A549 (cell line): ENCODE measurements around the gene MROH2A.

Experiments used
- BHLHE40 ChIP-seq: IDR thresholded peaks from 2 replicates; pipeline ENCODE4 v1.6.1; 2012; ENCODE audit warnings: low read depth, low read length, inconsistent platforms
- FOSL2 ChIP-seq, 2 experiments: fragments of 450-650 bp in 1 of 2; fragments of >200 bp in 1 of 2; sonication (Bioruptor Twin) in 1 of 2; formaldehyde crosslinking; IDR thresholded peaks; 2 replicates each; pipeline versions ENCODE4 v1.5.0 to v1.6.1; 2016 to 2020; ENCODE audit warnings: mild to moderate bottlenecking in 1 of 2, moderate library complexity in 1 of 2
- JUN ChIP-seq, 2 experiments: fragments of >200 bp; sonication (Bioruptor Twin); formaldehyde crosslinking; IDR thresholded peaks; 2 replicates in 1 of 2; 3 replicates in 1 of 2; pipeline ENCODE4 v1.6.1; 2016 to 2017
- JUNB ChIP-seq: fragments of >200 bp; sonication (Bioruptor Twin); formaldehyde crosslinking; IDR thresholded peaks from 2 replicates; pipeline ENCODE4 v1.6.1; 2016
- MAFK ChIP-seq: fragments of 450-650 bp; IDR thresholded peaks from 2 replicates; pipeline ENCODE4 v1.6.1; 2014; ENCODE audit not compliant: partially characterized antibody
- POLR2A ChIP-seq: IDR thresholded peaks from 2 replicates; pipeline ENCODE4 v1.6.1; 2012; ENCODE audit warnings: mild to moderate bottlenecking, low read length
- RNF2 ChIP-seq: fragments of 200-600 bp; sonication (generic); IDR thresholded peaks from 2 replicates; pipeline ENCODE4 v1.6.1; 2016; ENCODE audit warnings: low read depth, mild to moderate bottlenecking, antibody characterized with exemption, moderate library complexity, borderline replicate concordance
- TP53 ChIP-seq: fragments of 250-450 bp; sonication (Bioruptor Pico); IDR thresholded peaks from 2 replicates; pipeline ENCODE4 v1.5.0; 2021; ENCODE audit warnings: mild to moderate bottlenecking, moderate library complexity
- TF ChIP-seq, protein P1 (sequence below): fragments of >200 bp; sonication (Bioruptor Twin); formaldehyde crosslinking; IDR thresholded peaks from 3 replicates; pipeline ENCODE4 v1.5.1; 2016
- TF ChIP-seq, protein P2 (sequence below): IDR thresholded peaks from 2 replicates; pipeline ENCODE4 v1.6.1; 2012
- TF ChIP-seq, protein P3 (sequence below): IDR thresholded peaks from 2 replicates; pipeline ENCODE4 v1.6.1; 2012
- TF ChIP-seq, protein P4 (sequence below): IDR thresholded peaks from 2 replicates; pipeline ENCODE4 v1.6.1; 2012; ENCODE audit warnings: low read depth, borderline replicate concordance
- TF ChIP-seq, protein P5 (sequence below): fragments of 250-450 bp; sonication (Bioruptor Pico); IDR thresholded peaks from 2 replicates; pipeline ENCODE4 v1.5.0; 2021; ENCODE audit warnings: mild to moderate bottlenecking, moderate library complexity, borderline replicate concordance

DNA sequence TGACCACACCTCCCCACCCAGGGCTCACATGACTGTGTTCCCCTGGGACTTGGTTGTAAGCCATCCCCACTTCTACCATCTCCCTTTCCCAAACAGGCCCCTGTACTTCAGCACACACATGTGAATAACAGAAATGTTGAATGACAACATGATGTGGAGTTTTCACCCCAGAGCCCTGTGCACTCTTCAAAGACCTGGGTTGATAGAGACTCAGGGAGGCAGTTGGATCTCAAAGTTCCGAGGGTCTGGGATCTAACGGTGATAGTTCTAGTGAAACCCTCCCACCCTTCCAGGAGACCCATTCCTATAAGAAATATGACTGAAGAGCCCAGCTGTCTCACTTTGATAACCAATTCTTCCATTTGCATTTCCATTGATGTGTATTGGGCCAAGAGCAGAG lies at the start of gene MROH2A:
- TF ChIP-seq, protein P1, sequence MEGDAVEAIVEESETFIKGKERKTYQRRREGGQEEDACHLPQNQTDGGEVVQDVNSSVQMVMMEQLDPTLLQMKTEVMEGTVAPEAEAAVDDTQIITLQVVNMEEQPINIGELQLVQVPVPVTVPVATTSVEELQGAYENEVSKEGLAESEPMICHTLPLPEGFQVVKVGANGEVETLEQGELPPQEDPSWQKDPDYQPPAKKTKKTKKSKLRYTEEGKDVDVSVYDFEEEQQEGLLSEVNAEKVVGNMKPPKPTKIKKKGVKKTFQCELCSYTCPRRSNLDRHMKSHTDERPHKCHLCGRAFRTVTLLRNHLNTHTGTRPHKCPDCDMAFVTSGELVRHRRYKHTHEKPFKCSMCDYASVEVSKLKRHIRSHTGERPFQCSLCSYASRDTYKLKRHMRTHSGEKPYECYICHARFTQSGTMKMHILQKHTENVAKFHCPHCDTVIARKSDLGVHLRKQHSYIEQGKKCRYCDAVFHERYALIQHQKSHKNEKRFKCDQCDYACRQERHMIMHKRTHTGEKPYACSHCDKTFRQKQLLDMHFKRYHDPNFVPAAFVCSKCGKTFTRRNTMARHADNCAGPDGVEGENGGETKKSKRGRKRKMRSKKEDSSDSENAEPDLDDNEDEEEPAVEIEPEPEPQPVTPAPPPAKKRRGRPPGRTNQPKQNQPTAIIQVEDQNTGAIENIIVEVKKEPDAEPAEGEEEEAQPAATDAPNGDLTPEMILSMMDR: no peak
- TF ChIP-seq JUNB (no peak), MAFK (no peak), JUN (IDR thresholded peaks at IDR 0.05) (no peak), POLR2A (no peak), TP53 (no peak), BHLHE40 (no peak), FOSL2 (IDR thresholded peaks at IDR 0.05) (no peak), FOSL2 (CRISPR knock-in tag; IDR thresholded peaks at IDR 0.05) (no peak), RNF2 (no peak)
- TF ChIP-seq, protein P2, sequence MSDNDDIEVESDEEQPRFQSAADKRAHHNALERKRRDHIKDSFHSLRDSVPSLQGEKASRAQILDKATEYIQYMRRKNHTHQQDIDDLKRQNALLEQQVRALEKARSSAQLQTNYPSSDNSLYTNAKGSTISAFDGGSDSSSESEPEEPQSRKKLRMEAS: no peak
- TF ChIP-seq, protein P3, sequence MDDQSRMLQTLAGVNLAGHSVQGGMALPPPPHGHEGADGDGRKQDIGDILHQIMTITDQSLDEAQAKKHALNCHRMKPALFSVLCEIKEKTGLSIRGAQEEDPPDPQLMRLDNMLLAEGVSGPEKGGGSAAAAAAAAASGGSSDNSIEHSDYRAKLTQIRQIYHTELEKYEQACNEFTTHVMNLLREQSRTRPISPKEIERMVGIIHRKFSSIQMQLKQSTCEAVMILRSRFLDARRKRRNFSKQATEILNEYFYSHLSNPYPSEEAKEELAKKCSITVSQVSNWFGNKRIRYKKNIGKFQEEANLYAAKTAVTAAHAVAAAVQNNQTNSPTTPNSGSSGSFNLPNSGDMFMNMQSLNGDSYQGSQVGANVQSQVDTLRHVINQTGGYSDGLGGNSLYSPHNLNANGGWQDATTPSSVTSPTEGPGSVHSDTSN: no peak
- TF ChIP-seq, protein P4, sequence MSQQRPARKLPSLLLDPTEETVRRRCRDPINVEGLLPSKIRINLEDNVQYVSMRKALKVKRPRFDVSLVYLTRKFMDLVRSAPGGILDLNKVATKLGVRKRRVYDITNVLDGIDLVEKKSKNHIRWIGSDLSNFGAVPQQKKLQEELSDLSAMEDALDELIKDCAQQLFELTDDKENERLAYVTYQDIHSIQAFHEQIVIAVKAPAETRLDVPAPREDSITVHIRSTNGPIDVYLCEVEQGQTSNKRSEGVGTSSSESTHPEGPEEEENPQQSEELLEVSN: no peak
- TF ChIP-seq, protein P5, sequence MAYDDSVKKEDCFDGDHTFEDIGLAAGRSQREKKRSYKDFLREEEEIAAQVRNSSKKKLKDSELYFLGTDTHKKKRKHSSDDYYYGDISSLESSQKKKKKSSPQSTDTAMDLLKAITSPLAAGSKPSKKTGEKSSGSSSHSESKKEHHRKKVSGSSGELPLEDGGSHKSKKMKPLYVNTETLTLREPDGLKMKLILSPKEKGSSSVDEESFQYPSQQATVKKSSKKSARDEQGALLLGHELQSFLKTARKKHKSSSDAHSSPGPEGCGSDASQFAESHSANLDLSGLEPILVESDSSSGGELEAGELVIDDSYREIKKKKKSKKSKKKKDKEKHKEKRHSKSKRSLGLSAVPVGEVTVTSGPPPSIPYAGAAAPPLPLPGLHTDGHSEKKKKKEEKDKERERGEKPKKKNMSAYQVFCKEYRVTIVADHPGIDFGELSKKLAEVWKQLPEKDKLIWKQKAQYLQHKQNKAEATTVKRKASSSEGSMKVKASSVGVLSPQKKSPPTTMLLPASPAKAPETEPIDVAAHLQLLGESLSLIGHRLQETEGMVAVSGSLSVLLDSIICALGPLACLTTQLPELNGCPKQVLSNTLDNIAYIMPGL (CRISPR knock-in tag): no peak
